Measurements from ENCODE around the gene BIN1.

GRCh38 chr2:127137225-127137624 lies 30.3 kb upstream of the BIN1 start:
- TF ChIP-seq CTCF (IDR thresholded peaks at IDR 0.05; ENCODE audit: insufficient read depth, low read depth, low read length): no peak
- no peak for TF ChIP-seq EZH2 (IDR thresholded peaks at IDR 0.05; ENCODE audit: insufficient read depth, low read length)

All from astrocyte (in vitro differentiated cells and primary cell).